Activated CD8-positive, alpha-beta T cell treated with anti-CD3 and anti-CD28 coated beads for 36 hours (primary cell): ENCODE data around the gene SLC13A1. TPM values are rescaled to one million over a fixed set of nuclear protein-coding genes. Genes with fewer than 3 reads are reported as not detected.

Experiments used
- ATAC-seq: fragments of 200-7000 bp; cut with Tn5 transposase; one replicate; pipeline ENCODE4 v1.10.0; 2021; ENCODE audit warnings: mild to moderate bottlenecking, moderate library complexity
- CTCF ChIA-PET: fragments of 350-600 bp; sonication (Branson Sonifier 250); formaldehyde crosslinking; loops from one replicate; lab custom pipeline; 2021; ENCODE audit warnings: antibody characterized with exemption; lab: Charles Lee
- POLR2A ChIA-PET: fragments of 350-600 bp; sonication (Branson Sonifier 250); formaldehyde crosslinking; loops from one replicate; lab custom pipeline; 2021; ENCODE audit warnings: antibody characterized with exemption; lab: Charles Lee
- DNase-seq: peaks from one replicate; pipeline ENCODE4 v3.0.0-alpha.2; 2020
- H3K27ac Mint-ChIP-seq: one replicate; pipeline ENCODE4 v1.8.0; 2021; ENCODE audit warnings: mild to moderate bottlenecking, mixed read lengths
- H3K27me3 Mint-ChIP-seq: one replicate; pipeline ENCODE4 v1.8.0; 2021; ENCODE audit warnings: mixed read lengths
- H3K36me3 Mint-ChIP-seq: one replicate; pipeline ENCODE4 v1.8.0; 2021; ENCODE audit warnings: low read depth, mixed read lengths
- H3K4me1 Mint-ChIP-seq: one replicate; pipeline ENCODE4 v1.8.0; 2021; ENCODE audit warnings: low read depth, mixed read lengths
- H3K4me3 Mint-ChIP-seq: one replicate; pipeline ENCODE4 v1.8.0; 2021; ENCODE audit warnings: mild to moderate bottlenecking, moderate library complexity, mixed read lengths
- H3K9me3 Mint-ChIP-seq: one replicate; pipeline ENCODE4 v1.8.0; 2021; ENCODE audit warnings: mixed read lengths
- CTCF ChIP-seq: fragments of 200-600 bp; IDR thresholded peaks from one replicate; pipeline ENCODE4 v1.8.0; 2022; ENCODE audit warnings: antibody characterized with exemption, mild to moderate bottlenecking
- intact Hi-C: fragments of 100-400 bp; cut with micrococcal nuclease; formaldehyde crosslinking; loops from one replicate; pipeline ENCODE4 v1.10.0; 2022
- total RNA-seq, 2 experiments: library from RNA; stranded (reverse); gene quantifications; one replicate each; pipeline ENCODE4 v1.2.3, GENCODE V29; 2021

The SLC13A1 gene
- total RNA-seq, 2 experiments from 2014 or later: not detected

- Mint-ChIP-seq H3K36me3 (no peaks in the 10 kb centered on the region), H3K4me1 (no peaks in the 10 kb centered on the region), H3K27me3 (no peaks in the 10 kb centered on the region), H3K27ac (no peak overlapping the region), H3K4me3 (no peak overlapping the region), H3K9me3 (peaks cover 4% of the 10 kb centered on the region)
- intact Hi-C loops: no loop called here
- no peak for DNase-seq
- TF ChIP-seq CTCF: no peak
- no peak for ATAC-seq
- ChIA-PET POLR2A (no interaction called here), CTCF (no interaction called here)
Observed at GRCh38 chr7:123075838-123076467, 123.8 kb downstream of the SLC13A1 start.

GRCh38 chr7:123070702-123071286 is 129.0 kb downstream of the SLC13A1 start:
- Mint-ChIP-seq H3K36me3 (no peaks in the 10 kb centered on the region), H3K9me3 (peaks cover 3% of the 10 kb centered on the region), H3K27ac (no peak overlapping the region), H3K4me3 (no peak overlapping the region), H3K4me1 (no peaks in the 10 kb centered on the region), H3K27me3 (no peaks in the 10 kb centered on the region)
- POLR2A ChIA-PET: no interaction called here
- intact Hi-C loops: no loop called here
- no peak for DNase-seq
- CTCF ChIA-PET: no interaction called here
- no peak for ATAC-seq
- TF ChIP-seq CTCF: no peak

- ATAC-seq: no peak
- peaks cover 3% of the 10 kb centered on the region for H3K9me3 Mint-ChIP-seq
- intact Hi-C loops: no loop called here
- no peaks in the 10 kb centered on the region for H3K27me3 Mint-ChIP-seq
- H3K4me3 Mint-ChIP-seq: no peak overlapping the region
- no peak overlapping the region for H3K27ac Mint-ChIP-seq
- ChIA-PET POLR2A (no interaction called here), CTCF (no interaction called here)
- no peaks in the 10 kb centered on the region for H3K4me1 Mint-ChIP-seq
- DNase-seq: no peak
- H3K36me3 Mint-ChIP-seq: no peaks in the 10 kb centered on the region
- TF ChIP-seq CTCF: no peak
Observed at GRCh38 chr7:123067814-123068213, 132.0 kb downstream of the SLC13A1 start.

Other genes starting within 250 kb of the SLC13A1 start
- gene TAS2R16, start 204.3 kb downstream of the SLC13A1 start, total RNA-seq: not detected